ENCODE results near the gene ABHD14A.

ABHD14A gene

DNA sequence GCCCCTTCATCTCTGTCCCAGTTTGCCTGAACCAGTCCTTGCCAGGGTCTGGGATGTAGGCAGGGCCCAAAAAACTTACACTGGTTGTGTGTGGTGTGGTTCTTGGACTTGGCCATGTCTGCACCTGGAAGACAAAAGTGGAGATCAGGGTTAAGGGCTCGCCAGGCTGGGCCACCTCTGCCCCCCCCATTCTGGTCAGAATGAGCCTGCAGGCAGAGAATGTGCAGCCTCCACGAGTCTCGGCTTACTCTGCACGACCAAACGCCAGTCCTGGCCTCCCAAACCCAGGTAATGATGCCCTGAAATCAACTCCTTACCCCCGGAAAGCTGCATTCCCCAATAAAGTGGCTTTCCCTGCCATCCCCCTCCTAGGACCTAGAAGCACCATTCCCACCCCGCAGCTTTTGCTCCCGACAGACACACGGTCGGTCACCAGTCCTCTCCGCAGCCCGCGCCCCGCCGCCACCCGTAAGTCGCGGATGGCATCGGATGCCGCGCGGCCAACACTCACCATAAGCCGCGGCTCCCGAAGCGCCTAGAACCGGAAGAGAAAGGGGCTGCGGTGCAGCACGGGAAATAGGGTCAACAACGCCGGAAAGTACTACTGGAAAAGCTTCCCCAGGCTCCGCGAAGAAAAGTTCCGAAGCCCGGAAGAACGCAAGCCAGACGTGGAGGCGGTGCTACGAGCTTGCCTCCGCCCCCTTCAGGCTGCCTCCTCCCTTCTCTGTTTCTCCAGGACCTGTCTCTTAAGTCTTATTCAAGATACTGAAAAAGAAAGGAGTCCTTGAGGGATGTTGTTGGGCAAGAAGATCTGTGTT lies 20.7 kb downstream of the ABHD14A start, which contains the start of gene RPL29:
RPL29 (minus strand) TSS at position 550 of the 818 bp plus-strand sequence; CDS start at position 116, 434 bp downstream.
- DNase-seq (ENCODE audit: low spot score): peak; percentile 78
- peak within 1 kb of the TSS; percentile 98 for H3K27ac ChIP-seq
- TF ChIP-seq, protein P1, sequence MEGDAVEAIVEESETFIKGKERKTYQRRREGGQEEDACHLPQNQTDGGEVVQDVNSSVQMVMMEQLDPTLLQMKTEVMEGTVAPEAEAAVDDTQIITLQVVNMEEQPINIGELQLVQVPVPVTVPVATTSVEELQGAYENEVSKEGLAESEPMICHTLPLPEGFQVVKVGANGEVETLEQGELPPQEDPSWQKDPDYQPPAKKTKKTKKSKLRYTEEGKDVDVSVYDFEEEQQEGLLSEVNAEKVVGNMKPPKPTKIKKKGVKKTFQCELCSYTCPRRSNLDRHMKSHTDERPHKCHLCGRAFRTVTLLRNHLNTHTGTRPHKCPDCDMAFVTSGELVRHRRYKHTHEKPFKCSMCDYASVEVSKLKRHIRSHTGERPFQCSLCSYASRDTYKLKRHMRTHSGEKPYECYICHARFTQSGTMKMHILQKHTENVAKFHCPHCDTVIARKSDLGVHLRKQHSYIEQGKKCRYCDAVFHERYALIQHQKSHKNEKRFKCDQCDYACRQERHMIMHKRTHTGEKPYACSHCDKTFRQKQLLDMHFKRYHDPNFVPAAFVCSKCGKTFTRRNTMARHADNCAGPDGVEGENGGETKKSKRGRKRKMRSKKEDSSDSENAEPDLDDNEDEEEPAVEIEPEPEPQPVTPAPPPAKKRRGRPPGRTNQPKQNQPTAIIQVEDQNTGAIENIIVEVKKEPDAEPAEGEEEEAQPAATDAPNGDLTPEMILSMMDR (conservative IDR thresholded peaks at IDR 0.05; ENCODE audit: low read depth): no peak
- CTCF ChIA-PET: interaction anchor here (0.6 kb wide), 1 partner anchor 344 kb away, joined by 3 read pairs; no protein-coding TSS in a partner anchor
- POLR2A ChIA-PET (ENCODE audit: low non-redundant PET): interaction anchor here (0.5 to 0.9 kb wide), 3 partner anchors 10 to 153 kb away, joined by 3 to 4 read pairs (median 3); no protein-coding TSS in a partner anchor

DNA sequence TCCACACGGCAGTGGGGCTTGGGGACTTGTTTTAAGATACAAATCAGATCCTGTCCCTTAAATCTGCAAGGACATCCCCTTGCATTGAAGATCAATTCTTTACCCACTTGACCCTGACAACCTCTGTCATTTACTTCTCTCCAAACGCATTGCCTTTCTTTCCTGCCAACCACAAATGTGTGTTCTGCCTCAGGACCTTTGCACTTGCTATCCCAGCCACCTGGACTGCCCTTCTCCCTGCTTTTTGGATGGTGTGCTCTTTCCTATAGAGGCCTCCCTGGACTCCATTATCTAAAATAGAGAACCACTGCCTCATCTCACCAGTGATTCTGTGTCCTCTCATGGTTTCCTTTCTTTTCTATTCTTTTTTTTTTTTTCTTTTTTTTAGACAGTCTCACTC lies 22.3 kb downstream of the ABHD14A start:
- ChIA-PET POLR2A (ENCODE audit: low non-redundant PET) (no interaction called here), CTCF (no interaction called here)
- peak overlapping the region; percentile 64 for H3K27ac ChIP-seq
- no peak for DNase-seq (ENCODE audit: low spot score)
- TF ChIP-seq, protein P1 (conservative IDR thresholded peaks at IDR 0.05; ENCODE audit: low read depth): no peak

DNA sequence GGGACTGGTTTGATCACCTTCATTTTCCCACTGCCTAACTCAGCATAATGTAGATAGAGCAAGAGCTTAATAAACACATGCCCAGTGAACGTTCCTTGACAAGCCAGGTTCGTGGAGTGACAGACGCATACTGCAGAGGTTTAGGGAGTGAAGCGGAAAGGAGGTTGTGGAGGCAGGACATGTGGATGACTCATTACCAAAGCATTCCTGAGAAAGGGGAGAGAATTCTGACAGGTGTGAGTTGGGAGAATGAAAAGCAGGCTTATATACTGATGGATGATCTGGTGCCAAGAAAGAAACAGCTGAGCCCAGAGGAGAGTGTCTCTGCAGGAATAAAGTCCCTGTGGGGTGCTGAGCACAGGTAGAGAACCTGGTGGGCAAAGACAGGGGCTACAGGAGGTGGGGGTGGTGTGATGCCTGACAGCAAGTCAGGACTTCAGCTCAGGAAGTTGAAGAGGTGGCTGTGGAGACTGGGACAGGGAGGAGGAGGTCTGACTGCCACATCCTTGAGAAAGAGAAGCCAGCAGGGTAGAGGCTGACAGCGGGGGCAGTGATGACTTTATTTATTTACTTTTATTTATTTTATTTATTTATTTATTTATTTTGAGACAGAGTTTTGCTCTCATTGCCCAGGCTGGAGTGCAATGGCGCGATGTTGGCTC lies 23.2 kb downstream of the ABHD14A start:
- peak overlapping the region; percentile 64 for H3K27ac ChIP-seq
- TF ChIP-seq, protein P1 (conservative IDR thresholded peaks at IDR 0.05; ENCODE audit: low read depth): no peak
- ChIA-PET POLR2A (ENCODE audit: low non-redundant PET) (no interaction called here), CTCF (interaction anchor here (0.8 kb wide), 1 partner anchor 55 kb away, joined by 3 read pairs; no protein-coding TSS in a partner anchor)
- DNase-seq (ENCODE audit: low spot score): peak; percentile 65

DNA sequence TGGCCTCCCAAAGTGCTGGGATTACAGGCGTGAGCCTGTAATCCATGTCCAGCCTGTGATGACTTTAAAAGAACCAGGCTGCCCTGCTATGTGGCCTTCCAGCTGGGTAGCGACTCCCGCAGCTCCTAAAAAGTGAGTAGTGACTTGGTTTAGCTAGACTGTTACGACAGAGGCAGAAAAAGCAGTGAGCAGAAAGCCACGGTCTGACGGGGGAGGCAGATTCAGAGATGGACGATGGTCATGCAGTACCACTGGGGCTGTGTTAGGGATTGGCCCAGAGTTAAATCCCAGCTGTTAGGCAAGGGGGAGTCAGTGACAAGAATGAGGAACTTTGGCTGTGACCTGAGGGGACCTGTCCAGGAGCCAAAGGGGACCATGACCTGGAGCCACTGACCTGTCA lies 23.9 kb downstream of the ABHD14A start:
- POLR2A ChIA-PET (ENCODE audit: low non-redundant PET): no interaction called here
- TF ChIP-seq, protein P1 (conservative IDR thresholded peaks at IDR 0.05; ENCODE audit: low read depth): no peak
- CTCF ChIA-PET: interaction anchor here (0.8 kb wide), 1 partner anchor 54 kb away, joined by 3 read pairs; no protein-coding TSS in a partner anchor
- peak overlapping the region; percentile 64 for H3K27ac ChIP-seq
- DNase-seq (ENCODE audit: low spot score): no peak

DNA sequence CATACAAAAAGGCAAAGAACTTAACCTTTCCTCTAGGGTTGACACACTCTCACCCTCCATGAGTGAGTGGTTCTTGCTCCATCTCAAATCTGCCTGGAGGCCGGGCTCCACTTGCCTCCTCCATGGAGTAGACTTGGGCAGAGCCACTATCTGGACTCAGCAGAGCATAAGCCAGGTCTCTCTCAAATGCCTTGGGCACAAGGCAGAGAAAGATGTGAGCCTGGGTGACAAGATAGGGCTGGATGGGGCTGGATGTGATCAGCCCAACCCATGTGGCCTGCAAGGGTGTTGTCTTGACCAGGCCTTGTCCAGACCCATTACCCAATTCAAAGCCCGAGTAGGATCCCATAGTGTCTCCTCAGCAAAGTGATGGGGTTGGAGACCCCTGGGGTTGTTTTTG lies 25.0 kb downstream of the ABHD14A start:
- POLR2A ChIA-PET (ENCODE audit: low non-redundant PET): no interaction called here
- CTCF ChIA-PET: interaction anchor here (0.6 kb wide), 1 partner anchor 43 kb away, joined by 3 read pairs; no protein-coding TSS in a partner anchor
- TF ChIP-seq, protein P1 (conservative IDR thresholded peaks at IDR 0.05; ENCODE audit: low read depth): no peak
- no peak for DNase-seq (ENCODE audit: low spot score)
- H3K27ac ChIP-seq: peak overlapping the region; percentile 16; the same call in 1 of the 2 replicates

DNA sequence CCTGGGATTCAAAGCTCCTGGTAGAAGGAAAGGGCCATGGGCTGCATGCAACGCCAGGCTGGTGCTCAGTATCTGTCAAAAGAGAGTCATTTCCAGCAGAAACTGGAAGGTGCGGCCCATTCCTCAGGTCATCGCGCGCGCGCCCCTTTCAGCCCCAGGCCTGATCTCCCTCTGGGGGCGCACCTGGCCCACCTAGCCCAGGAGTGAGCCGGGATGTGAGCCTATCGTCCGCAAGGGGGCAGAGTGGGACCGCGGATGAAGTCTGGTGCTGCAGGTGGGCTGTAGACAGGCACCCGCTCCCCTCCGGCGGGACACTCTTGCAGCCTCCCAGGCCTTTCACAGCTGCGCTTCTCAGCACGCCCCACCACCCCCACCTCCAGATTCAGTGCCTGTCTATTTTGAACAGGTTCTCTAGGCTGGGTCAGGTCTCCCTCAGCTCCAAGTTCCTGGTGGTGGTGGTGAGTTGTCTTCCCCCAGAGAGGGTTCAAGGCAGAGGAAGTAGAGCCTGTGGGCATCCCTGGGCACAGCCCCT lies 26.6 kb downstream of the ABHD14A start:
- TF ChIP-seq, protein P1 (conservative IDR thresholded peaks at IDR 0.05; ENCODE audit: low read depth): peak; percentile 95
- ChIA-PET POLR2A (ENCODE audit: low non-redundant PET) (no interaction called here), CTCF (interaction anchor here (0.6 to 1.9 kb wide), 22 partner anchors 13 to 514 kb away, joined by 3 to 12 read pairs (median 3); partner anchors contain the start of gene DUSP7)
- peak; percentile 81 for DNase-seq (ENCODE audit: low spot score)
- peak overlapping the region; percentile 58 for H3K27ac ChIP-seq
